Ovary (tissue), 9 donors: Measurements from ENCODE around the gene ZDHHC17. TPM values are rescaled to one million over a fixed set of nuclear protein-coding genes. Genes with fewer than 3 reads are reported as not detected.

Source experiments
- DNase-seq, 5 donors: peaks; one replicate each; pipeline ENCODE4 v3.0.0-alpha.2; 2019 to 2020
- H3K27ac ChIP-seq, 2 donors: fragments of 200-600 bp; one replicate each; pipeline versions ENCODE4 v1.5.1 to v1.8.0; 2019 to 2022
- H3K27me3 ChIP-seq: fragments of 200-600 bp; one replicate; pipeline ENCODE4 v1.8.0; 2022
- H3K36me3 ChIP-seq: fragments of 200-600 bp; sonication (generic); one replicate; pipeline ENCODE4 v1.5.1; 2019
- H3K4me1 ChIP-seq: one replicate; pipeline ENCODE4 v1.8.1; 2013; ENCODE audit warnings: mild to moderate bottlenecking, moderate library complexity; ENCODE audit not compliant: insufficient read depth
- H3K4me3 ChIP-seq: fragments of 200-600 bp; sonication (generic); one replicate; pipeline ENCODE4 v1.5.1; 2017
- H3K9me3 ChIP-seq, 2 donors: fragments of 200-600 bp in 1 of 2; sonication (generic) in 1 of 2; one replicate each; pipeline versions ENCODE4 v1.5.1 to v1.8.1; 2013 to 2019; ENCODE audit warnings: mild to moderate bottlenecking in 1 of 2, moderate library complexity in 1 of 2
- CTCF ChIP-seq, 3 donors: fragments of 450-650 bp in 2 of 3; fragments of 200-600 bp in 1 of 3; IDR thresholded peaks; one replicate each; pipeline versions ENCODE4 v1.5.1 to v1.8.0; 2016 to 2022; ENCODE audit warnings: antibody characterized with exemption in 3 of 3, mild to moderate bottlenecking in 1 of 3
- EP300 ChIP-seq: sonication (generic); formaldehyde crosslinking; IDR thresholded peaks from one replicate; pipeline ENCODE4 v1.6.1; 2017; ENCODE audit warnings: antibody characterized with exemption
- POLR2A ChIP-seq: fragments of 450-650 bp; IDR thresholded peaks from one replicate; pipeline ENCODE4 v1.6.1; 2017; ENCODE audit warnings: antibody characterized with exemption, mild to moderate bottlenecking, moderate library complexity
- WGBS, 3 donors: extraction: QIAGEN DNeasy Blood & Tissue Kit in 1 of 3; methylation state at CpG; one replicate each; pipeline versions ENCODE4 v1.1.5 to v1.1.7; 2013 to 2017; 5-methylcytosine and 5-hydroxymethylcytosine counted together
- intact Hi-C, 4 donors: fragments of 100-400 bp; cut with DNase I; formaldehyde crosslinking; loops; one replicate each; pipeline versions ENCODE4 v1.11.0 to v1.15.1; 2022 to 2023
- polyA plus RNA-seq, 2 donors: library from polyadenylated mRNA; stranded (reverse); fragments of 200-250 nt in 1 of 2; fragments of 350-450 nt in 1 of 2; fragmentation: Illumina TruSeq in 1 of 2; extraction: RNeasy Lipid Tissue Mini Kit (QIAGEN cat#74804) in 1 of 2; gene quantifications; one replicate each; pipeline ENCODE4 v1.2.3, GENCODE V29; 2013 to 2014
- total RNA-seq, 7 donors: library from RNA; depleted of rRNA in 2 of 7; stranded (reverse); fragments of >200 nt in 2 of 7; fragmentation: NEBNext Ultra II Directional in 3 of 7; extraction: Animal tissue kit (Norgen Biotek cat#: 25700) in 3 of 7; gene quantifications; one replicate each; pipeline versions ENCODE4 v1.1.0 to v1.2.4, GENCODE V29; 2016 to 2023
- donor health status: DM: no; HTN: no; CAD: no; lungs with moderate emphysema.
- donor health status: DM: no; HTN: no; CAD: no.
- donor health status: Bipolar disorder and iron deficiency.
- donor health status: DM: yes; HTN: yes; CAD: no.
- donor health status: DM: no; HTN: no; CAD: no.
- donor health status: DM: yes; HTN: yes; CAD: no.

The ZDHHC17 gene
- total and polyA plus RNA-seq, 9 donors: 19.3 to 76.7 (median 37.6) TPM

DNA sequence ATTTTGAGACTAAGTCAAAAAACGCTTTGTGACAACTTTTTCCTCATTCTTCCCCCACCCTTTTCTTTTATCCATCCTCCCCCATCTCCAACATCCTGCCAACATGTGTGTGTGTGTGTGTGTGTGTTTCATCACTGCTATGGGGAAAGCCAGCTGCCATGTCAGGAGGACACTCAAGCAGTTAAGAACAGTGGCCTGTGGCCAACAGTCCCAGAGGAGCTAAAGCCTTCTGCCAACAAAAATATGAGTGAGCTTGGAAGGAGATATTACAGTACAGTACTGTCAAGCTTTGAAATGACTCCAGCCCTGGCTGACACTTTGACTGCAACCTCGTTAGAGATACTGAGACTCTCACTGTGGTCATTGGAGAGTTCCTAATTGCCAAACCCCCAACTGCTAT lies 119.9 kb downstream of the ZDHHC17 start:
- TF ChIP-seq CTCF (IDR thresholded peaks at IDR 0.05) (no peak), EP300 (no peak)
- no peaks in the 10 kb centered on the region for H3K27me3 ChIP-seq
- no peak overlapping the region for H3K27ac ChIP-seq
- no peak overlapping the region for H3K4me3 ChIP-seq
- H3K36me3 ChIP-seq: no peaks in the 10 kb centered on the region
- peak in 2 of 5 donors; percentile 25 to 27 for DNase-seq
- 29 to 35% (median 30%) methylated on average over 2 of the region's 2 CpGs for WGBS, 3 donors
- no peaks in the 10 kb centered on the region for H3K9me3 ChIP-seq
- intact Hi-C loops: no loop called here
- no peaks in the 10 kb centered on the region for H3K4me1 ChIP-seq

DNA sequence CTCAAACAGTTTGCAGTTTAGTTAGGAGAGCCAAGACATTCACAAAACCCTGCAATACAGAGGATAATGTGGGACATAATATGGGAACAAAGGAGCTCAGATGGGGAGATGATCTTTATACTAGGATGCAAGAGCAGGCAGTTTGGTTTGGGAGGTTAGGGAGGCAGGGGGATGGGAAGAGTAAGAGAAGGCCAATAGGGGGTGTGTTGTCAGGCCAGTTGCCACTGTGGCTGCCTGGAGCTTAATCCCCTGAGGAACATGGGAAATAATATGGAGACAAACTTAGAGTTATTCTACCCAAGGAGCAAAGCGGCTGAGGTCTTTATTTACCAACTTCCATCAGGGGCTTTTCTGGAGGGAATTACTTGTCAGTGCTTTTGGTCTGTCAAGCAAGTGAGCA lies 124.9 kb downstream of the ZDHHC17 start:
- no peaks in the 10 kb centered on the region for H3K27me3 ChIP-seq
- WGBS, 3 donors: 92 to 94% (median 94%) methylated on average over 1 of the region's 1 CpG
- no peak for DNase-seq
- no peak for TF ChIP-seq CTCF (IDR thresholded peaks at IDR 0.05)
- no peak for TF ChIP-seq POLR2A
- no peak for TF ChIP-seq EP300
- intact Hi-C loops: no loop called here
- H3K9me3 ChIP-seq: no peaks in the 10 kb centered on the region
- H3K4me1 ChIP-seq: no peaks in the 10 kb centered on the region
- H3K27ac ChIP-seq: no peak overlapping the region
- no peak overlapping the region for H3K4me3 ChIP-seq
- no peaks in the 10 kb centered on the region for H3K36me3 ChIP-seq

GRCh38 chr12:76890151-76891143 lies 126.5 kb downstream of the ZDHHC17 start:
- no peaks in the 10 kb centered on the region for H3K4me1 ChIP-seq
- H3K27me3 ChIP-seq: no peaks in the 10 kb centered on the region
- H3K36me3 ChIP-seq: no peaks in the 10 kb centered on the region
- H3K9me3 ChIP-seq: no peaks in the 10 kb centered on the region
- intact Hi-C loops: no loop called here
- TF ChIP-seq CTCF (IDR thresholded peaks at IDR 0.05) (no peak), EP300 (no peak), POLR2A (no peak)
- WGBS, 3 donors: 42 to 47% (median 46%) methylated on average over 8 of the region's 8 CpGs
- no peak overlapping the region for H3K4me3 ChIP-seq
- no peak for DNase-seq
- H3K27ac ChIP-seq: no peak overlapping the region

- intact Hi-C loops: no loop called here
- Histone ChIP-seq H3K27ac (no peak overlapping the region), H3K4me3 (no peak overlapping the region), H3K36me3 (no peaks in the 10 kb centered on the region), H3K9me3 (no peaks in the 10 kb centered on the region), H3K4me1 (no peaks in the 10 kb centered on the region), H3K27me3 (no peaks in the 10 kb centered on the region)
- TF ChIP-seq EP300 (no peak), POLR2A (no peak), CTCF (IDR thresholded peaks at IDR 0.05) (no peak)
- DNase-seq: no peak
- WGBS, 3 donors: 90 to 96% (median 94%) methylated on average over 3 of the region's 3 CpGs
These were observed 127.7 kb downstream of the ZDHHC17 start for GRCh38 chr12:76891609-76892008.
